Measurements from ENCODE around the gene NRG3. TPM values are rescaled to one million over a fixed set of nuclear protein-coding genes. Genes with fewer than 3 reads are reported as not detected.

Gene NRG3
- total and polyA plus RNA-seq, 12 donors, result 0.03 to 0.73 (median 0.13) TPM; not detected in 5

- no peak for ATAC-seq
- Histone ChIP-seq H3K27ac (no peak overlapping the region), H3K36me3 (no peaks in the 10 kb centered on the region), H3K4me3 (no peak overlapping the region), H3K9me3 (peaks cover 0 to under 1% (median 0%) of the 10 kb centered on the region in 11 donors), H3K27me3 (no peaks in the 10 kb centered on the region), H3K4me1 (no peaks in the 10 kb centered on the region)
- WGBS, 2 donors, result 55 to 90% methylated on average over 1 of the region's 1 CpG
- no peak for TF ChIP-seq CTCF (IDR thresholded peaks at IDR 0.05)
- no peak for DNase-seq
- intact Hi-C loops (cut with DNase I), result no loop called here
These were observed 379.2 kb downstream of the NRG3 start for GRCh38 chr10:82254237-82254636.

GRCh38 chr10:82256275-82256674, 381.3 kb downstream of the NRG3 start:
- Histone ChIP-seq H3K36me3 (no peaks in the 10 kb centered on the region), H3K4me1 (no peaks in the 10 kb centered on the region), H3K4me3 (no peak overlapping the region), H3K9me3 (peaks cover 0 to 2% (median 0%) of the 10 kb centered on the region in 11 donors), H3K27me3 (no peaks in the 10 kb centered on the region), H3K27ac (no peak overlapping the region)
- no peak for TF ChIP-seq CTCF (IDR thresholded peaks at IDR 0.05)
- ATAC-seq (no peak), DNase-seq (no peak)
- intact Hi-C loops (cut with DNase I), result no loop called here
- 66 to 70% methylated on average over 3 of the region's 3 CpGs for WGBS, 2 donors

DNA sequence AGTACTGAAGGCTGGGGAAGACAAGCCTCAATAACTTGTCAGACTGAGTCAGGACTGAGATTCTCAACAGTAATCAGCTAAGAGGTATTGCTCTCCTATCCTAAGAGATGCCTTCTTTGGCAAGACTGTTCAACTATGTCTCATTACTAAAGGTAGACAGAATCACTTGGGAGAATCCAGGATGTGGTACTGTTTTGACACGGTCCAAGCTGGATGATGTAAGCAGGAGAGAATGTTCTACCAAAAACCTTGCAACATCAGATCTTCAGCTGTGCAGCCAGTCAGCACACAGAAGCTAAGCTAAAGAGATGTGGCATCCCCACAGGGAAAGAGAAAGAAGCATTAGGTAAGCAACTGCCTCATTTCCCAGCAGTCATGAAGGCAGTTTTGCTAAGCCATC, 391.4 kb downstream of the NRG3 start:
- no peaks in the 10 kb centered on the region for H3K36me3 ChIP-seq
- WGBS, 2 donors, result 50 to 51% methylated on average over 1 of the region's 1 CpG
- ATAC-seq (peak in 1 of 8 donors; percentile 79), DNase-seq (no peak)
- H3K9me3 ChIP-seq, result no peaks in the 10 kb centered on the region
- no peak overlapping the region for H3K27ac ChIP-seq
- H3K27me3 ChIP-seq, result no peaks in the 10 kb centered on the region
- no peak overlapping the region for H3K4me3 ChIP-seq
- TF ChIP-seq CTCF (IDR thresholded peaks at IDR 0.05), result no peak
- no peaks in the 10 kb centered on the region for H3K4me1 ChIP-seq
- intact Hi-C loops (cut with DNase I), result no loop called here

- H3K9me3 ChIP-seq, result no peaks in the 10 kb centered on the region
- no peak overlapping the region for H3K27ac ChIP-seq
- no peak for DNase-seq
- 69 to 74% methylated on average over 2 of the region's 2 CpGs for WGBS, 2 donors
- H3K4me3 ChIP-seq, result no peak overlapping the region
- no peak for TF ChIP-seq CTCF (IDR thresholded peaks at IDR 0.05)
- intact Hi-C loops (cut with DNase I), result no loop called here
- no peaks in the 10 kb centered on the region for H3K4me1 ChIP-seq
- ATAC-seq, result no peak
- H3K36me3 ChIP-seq, result no peaks in the 10 kb centered on the region
- no peaks in the 10 kb centered on the region for H3K27me3 ChIP-seq
These were observed 392.0 kb downstream of the NRG3 start for GRCh38 chr10:82267014-82267413.

Data from heart right ventricle (tissue), 16 donors.